Hepatocyte (in vitro differentiated cells): ENCODE measurements around the gene KDM2A.

Source experiments
- CTCF ChIP-seq: fragments of 200-600 bp; sonication (generic); IDR thresholded peaks from 2 replicates; pipeline ENCODE4 v1.5.1; 2016; ENCODE audit warnings: antibody characterized with exemption, mild to moderate bottlenecking; ENCODE audit not compliant: poor library complexity
- EZH2 ChIP-seq: fragments of 200-600 bp; sonication (generic); IDR thresholded peaks from 2 replicates; pipeline ENCODE4 v1.6.1; 2016; ENCODE audit warnings: antibody characterized with exemption, mild to moderate bottlenecking, borderline replicate concordance
- EZH2phosphoT487 ChIP-seq: fragments of 200-600 bp; sonication (generic); IDR thresholded peaks from one replicate; pipeline ENCODE4 v1.6.1; 2018; ENCODE audit warnings: antibody characterized with exemption, mild to moderate bottlenecking, low read depth, moderate library complexity; ENCODE audit not compliant: unreplicated experiment, severe bottlenecking

- TF ChIP-seq CTCF (no peak), EZH2phosphoT487 (no peak), EZH2 (no peak)
Observed at GRCh38 chr11:67303132-67303834, 184.2 kb downstream of the KDM2A start, which contains the start of gene SSH3.
